ENCODE results near the gene LRG1. TPM values are rescaled to one million over a fixed set of nuclear protein-coding genes. Genes with fewer than 3 reads are reported as not detected.

LRG1 gene
- total and polyA plus RNA-seq, 9 of the 15 experiments (the other 6 are each of a cell fraction or from before 2014, with no cell fraction given) = 1.5 to 11.9 (median 8.7) TPM

GRCh38 chr19:4575267-4576015 is 35.6 kb upstream of the LRG1 start (continued):
- TF ChIP-seq ETS1 (conservative IDR thresholded peaks at IDR 0.05; ENCODE audit: control insufficient read depth, low read depth, low read length) (peak; percentile 23; the same call in 1 of the 2 replicates), MIER1 (IDR thresholded peaks at IDR 0.05; ENCODE audit: low read depth) (no peak), ARID1B (IDR thresholded peaks at IDR 0.05) (peak; percentile 47), ATF3 (IDR thresholded peaks at IDR 0.05) (peak; percentile 90), ATF3 (CRISPR knock-in tag; conservative IDR thresholded peaks at IDR 0.05) (peak; percentile 54; the same call in 1 of the 2 replicates), E2F6 (IDR thresholded peaks at IDR 0.05; ENCODE audit: borderline replicate concordance in 1 of 2, extremely low read depth in 1 of 2, insufficient read depth in 1 of 2, insufficient read length in 1 of 2, low read depth in 1 of 2, low read length in 1 of 2, poor library complexity in 1 of 2, severe bottlenecking in 1 of 2) (peak in 1 of 2 experiments; percentile 60), MCM5 (IDR thresholded peaks at IDR 0.05; ENCODE audit: low read depth) (no peak), ZHX1 (conservative IDR thresholded peaks at IDR 0.05; ENCODE audit: low read length) (no peak), CREM (IDR thresholded peaks at IDR 0.05; ENCODE audit: low read depth) (peak; percentile 91), ZNF324 (CRISPR knock-in tag; IDR thresholded peaks at IDR 0.05) (no peak), RBM15 (IDR thresholded peaks at IDR 0.05; ENCODE audit: insufficient read depth, low read length) (no peak), NBN (IDR thresholded peaks at IDR 0.05; ENCODE audit: low read depth) (no peak), CBX3 (IDR thresholded peaks at IDR 0.05; ENCODE audit: borderline replicate concordance in 1 of 2, low read length in 2 of 2) (no peak), ZNF740 (CRISPR knock-in tag; IDR thresholded peaks at IDR 0.05) (0 out of 2 replicates have a peak, but pooled peaks have one; percentile 32), ZNF740 (tag; IDR thresholded peaks at IDR 0.05) (no peak)
